ENCODE results near the gene MEA1.

DNA sequence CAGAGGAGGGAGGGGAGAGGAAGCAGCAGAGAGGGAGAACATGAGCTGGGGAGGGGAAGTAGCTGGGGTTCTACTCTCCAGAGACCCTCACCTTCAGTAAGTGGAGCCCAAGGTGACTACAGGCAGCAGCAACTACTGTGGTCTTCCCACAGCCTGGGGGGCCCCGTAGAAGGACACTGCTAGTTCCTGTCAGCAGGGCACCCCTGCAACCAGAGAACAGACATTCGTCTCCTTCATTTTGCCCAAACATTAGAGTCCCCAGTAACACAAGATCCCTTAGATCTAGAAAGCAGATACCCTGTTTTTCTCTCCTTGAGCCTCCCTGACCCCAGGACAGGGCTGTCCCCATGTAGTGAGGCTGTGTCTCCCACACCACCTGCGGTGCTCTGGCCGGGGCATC is 45.0 kb downstream of the MEA1 start:
- TF ChIP-seq, protein P1, sequence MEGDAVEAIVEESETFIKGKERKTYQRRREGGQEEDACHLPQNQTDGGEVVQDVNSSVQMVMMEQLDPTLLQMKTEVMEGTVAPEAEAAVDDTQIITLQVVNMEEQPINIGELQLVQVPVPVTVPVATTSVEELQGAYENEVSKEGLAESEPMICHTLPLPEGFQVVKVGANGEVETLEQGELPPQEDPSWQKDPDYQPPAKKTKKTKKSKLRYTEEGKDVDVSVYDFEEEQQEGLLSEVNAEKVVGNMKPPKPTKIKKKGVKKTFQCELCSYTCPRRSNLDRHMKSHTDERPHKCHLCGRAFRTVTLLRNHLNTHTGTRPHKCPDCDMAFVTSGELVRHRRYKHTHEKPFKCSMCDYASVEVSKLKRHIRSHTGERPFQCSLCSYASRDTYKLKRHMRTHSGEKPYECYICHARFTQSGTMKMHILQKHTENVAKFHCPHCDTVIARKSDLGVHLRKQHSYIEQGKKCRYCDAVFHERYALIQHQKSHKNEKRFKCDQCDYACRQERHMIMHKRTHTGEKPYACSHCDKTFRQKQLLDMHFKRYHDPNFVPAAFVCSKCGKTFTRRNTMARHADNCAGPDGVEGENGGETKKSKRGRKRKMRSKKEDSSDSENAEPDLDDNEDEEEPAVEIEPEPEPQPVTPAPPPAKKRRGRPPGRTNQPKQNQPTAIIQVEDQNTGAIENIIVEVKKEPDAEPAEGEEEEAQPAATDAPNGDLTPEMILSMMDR (IDR thresholded peaks at IDR 0.05), result no peak
- TF ChIP-seq POLR2A (IDR thresholded peaks at IDR 0.05), result no peak

Data from lower leg skin (tissue), 3 donors.